Glomerular visceral epithelial cell (primary cell): ENCODE measurements around the gene CSRP1.
"Not testable (repeated sequence)": the region's sequence is repeated elsewhere in the genome, so short reads cannot be mapped to it uniquely, and the experiment has no call there.

ENCODE experiments used
- DNase-seq: peaks from one replicate; pipeline ENCODE4 v3.0.0-alpha.2; 2016; ENCODE audit errors: extremely low spot score

The CSRP1 gene

DNA sequence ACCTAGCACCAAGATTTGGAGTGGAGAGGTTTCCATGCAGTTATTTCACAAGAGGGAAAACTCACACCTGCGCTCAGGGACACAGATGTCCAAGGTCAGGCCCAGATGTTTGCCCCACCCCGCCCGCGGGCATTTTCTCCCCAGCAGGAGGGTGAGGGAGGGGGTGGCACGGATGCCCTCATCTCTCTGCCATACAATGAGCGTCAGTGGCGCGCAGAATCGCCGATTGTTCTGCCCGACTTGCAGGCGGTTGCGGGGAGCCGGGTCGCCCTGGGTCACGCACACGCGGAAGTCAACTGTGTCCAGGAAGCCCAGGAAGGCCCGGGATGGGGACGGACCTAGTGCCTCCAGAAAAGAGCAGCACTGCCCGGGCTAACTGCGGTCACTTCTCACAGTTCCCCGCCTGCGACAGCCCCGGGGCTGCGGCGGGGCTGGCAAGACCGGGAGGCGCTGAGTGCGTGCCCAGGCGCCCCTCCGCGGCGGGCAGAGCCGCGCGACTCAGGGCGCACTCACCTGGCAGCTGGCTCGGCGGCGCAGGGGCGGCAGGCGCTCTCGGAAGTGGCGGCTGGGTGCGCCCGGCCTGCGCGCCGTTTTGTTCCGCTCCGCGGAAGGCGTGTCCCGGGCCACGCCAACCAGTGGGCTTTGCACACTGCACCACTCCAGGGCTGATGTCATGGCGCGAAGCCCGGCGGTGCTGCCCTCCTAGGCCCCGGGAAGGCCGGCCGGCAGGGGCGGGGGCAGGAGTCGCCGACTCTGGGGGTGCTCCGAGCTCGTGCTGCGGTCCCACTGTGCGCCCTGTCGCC lies at the start of gene CSRP1:
CSRP1 (minus strand) TSS at position 567 of the 803 bp plus-strand sequence. CDS start 10,820 bp downstream, outside the sequence.
- DNase-seq, result peak; percentile 85

DNA sequence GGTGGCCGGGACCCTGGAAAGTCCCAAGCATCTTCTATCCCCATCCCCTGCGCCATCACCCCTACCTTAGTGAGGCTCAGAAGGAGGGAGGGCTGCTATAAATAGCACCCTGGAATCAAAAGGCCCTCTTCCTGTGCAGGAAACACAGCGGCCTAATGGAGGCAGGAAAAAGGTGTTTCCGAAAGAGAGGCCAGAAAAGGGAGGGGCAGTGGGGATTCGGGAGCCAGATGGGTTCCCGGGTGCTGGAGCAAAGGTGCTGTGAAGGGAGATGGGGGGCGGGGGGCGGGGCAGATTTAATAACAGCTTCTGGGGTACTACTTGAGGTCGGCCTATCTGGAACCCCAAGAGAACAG lies 48.6 kb upstream of the CSRP1 start:
- no peak for DNase-seq

DNA sequence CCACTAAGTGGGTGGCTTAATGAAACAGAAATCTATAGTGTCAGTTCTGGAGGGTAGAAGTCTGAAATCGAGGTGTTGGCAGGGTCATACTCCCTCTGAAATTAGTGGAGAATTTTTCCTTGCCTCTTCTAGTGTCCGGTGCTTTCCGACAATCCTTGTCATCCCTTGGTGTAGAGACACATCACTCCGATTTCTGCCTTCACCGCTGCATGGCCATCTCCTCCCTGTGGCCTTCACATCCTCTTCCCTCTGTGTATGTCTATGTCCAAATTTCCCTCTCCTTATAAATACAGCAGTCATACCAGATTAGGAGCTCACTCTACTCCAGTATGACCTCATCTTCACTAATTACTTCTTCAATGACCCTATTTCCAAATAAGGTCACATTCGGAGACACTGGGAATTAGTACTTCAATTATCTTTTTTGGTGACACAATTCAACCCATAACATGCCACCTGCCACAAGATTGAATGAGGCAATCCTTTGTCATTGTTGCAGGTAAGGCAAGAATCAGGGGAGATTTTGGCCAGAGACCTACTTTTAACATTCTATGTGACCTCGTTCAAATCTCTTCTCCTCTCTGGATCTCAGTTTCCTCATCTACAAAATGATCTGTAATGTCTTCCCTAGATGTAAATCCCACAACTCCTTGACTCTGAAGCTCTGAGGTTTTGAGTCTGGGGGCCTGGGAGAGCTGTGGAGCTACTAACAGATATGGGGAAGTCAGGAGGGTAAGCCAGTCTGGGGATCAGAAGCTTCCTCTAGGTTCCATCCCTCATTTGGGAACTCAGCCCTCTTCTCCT lies 48.1 kb upstream of the CSRP1 start:
- DNase-seq, result no peak

GRCh38 chr1:201554190-201554600 lies 47.3 kb upstream of the CSRP1 start:
- DNase-seq, result no peak

DNA sequence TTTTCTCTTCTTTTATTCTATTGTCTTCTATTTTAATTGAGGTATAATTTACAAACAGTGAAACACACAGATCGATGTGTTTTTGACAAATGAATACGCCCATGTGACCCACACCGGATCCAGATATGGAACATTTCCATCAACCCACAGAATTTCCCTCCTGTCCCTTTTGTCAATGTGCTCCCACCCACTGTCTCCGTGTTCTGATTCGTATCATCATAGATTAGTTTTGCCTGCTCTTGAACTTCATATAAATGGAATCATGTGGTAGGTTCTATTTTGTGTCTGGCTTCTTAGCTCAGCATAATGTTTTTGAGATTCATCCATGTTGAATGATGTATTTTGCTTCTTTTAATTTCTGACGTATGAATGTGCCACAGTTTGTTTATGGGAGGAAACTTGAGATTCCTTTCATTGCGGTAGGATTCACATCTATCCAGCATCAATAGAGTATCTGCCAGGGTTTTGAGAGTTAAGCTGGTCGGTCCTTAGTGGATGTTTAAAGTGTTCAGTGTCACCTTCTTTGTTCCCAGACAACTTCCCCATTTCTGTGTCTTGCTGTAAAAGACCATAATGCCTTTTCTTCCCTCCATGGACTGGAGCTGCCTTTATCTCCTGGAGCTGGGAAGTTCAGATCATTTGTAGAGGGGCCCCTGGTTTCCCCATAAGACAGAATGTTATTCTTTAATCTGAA lies 46.7 kb upstream of the CSRP1 start:
- DNase-seq, result no peak

DNA sequence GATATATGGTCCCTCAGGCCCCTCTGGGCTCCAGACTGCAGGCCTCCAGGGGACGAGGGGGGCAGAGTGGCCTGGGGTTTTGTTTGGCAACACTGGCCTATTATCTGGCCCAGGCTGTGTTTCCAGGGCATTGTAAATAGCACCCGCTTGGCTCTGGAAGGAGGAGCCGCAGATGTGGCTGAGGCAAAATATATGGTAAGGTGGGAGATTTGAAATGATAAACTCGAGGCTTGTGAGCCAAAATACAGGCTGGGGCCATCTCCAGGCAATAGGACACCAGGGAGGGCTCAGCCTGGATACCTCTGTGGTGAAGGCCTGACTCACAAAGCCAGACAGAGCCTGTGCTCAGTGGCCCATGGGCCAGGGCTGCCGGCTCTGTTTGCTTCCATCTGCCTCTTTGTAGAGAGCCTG lies 46.0 kb upstream of the CSRP1 start:
- DNase-seq, result peak; percentile 94

GRCh38 chr1:201551877-201552731 lies 45.2 kb upstream of the CSRP1 start:
- peak; percentile 96 for DNase-seq

- DNase-seq, result no peak
Observed at GRCh38 chr1:201551096-201551495, 44.2 kb upstream of the CSRP1 start.

GRCh38 chr1:201549522-201549921 lies 42.6 kb upstream of the CSRP1 start:
- DNase-seq, result not testable (repeated sequence)

GRCh38 chr1:201545851-201546492 lies 39.0 kb upstream of the CSRP1 start:
- peak; percentile 55 for DNase-seq

- DNase-seq, result no peak
Observed at GRCh38 chr1:201544710-201545109, 37.8 kb upstream of the CSRP1 start.

GRCh38 chr1:201543871-201544642 lies 37.1 kb upstream of the CSRP1 start:
- peak; percentile 27 for DNase-seq

- DNase-seq, result peak; percentile 74
Observed at GRCh38 chr1:201542309-201543035, 35.5 kb upstream of the CSRP1 start.

GRCh38 chr1:201540846-201541735 lies 34.2 kb upstream of the CSRP1 start:
- no peak for DNase-seq

- peak; percentile 73 for DNase-seq
Observed at GRCh38 chr1:201539561-201540431, 32.9 kb upstream of the CSRP1 start.

GRCh38 chr1:201538612-201539551 lies 32.0 kb upstream of the CSRP1 start, which contains the start of gene NAV1:
Gene NAV1, plus strand, starts transcription at chr1:201539127. Its CDS starts 83,758 bp downstream, at chr1:201622885.
- DNase-seq, result peak; percentile 93
